GM12892 (cell line): ENCODE results near the gene FBXL7.

Experiments
- POLR2AphosphoS5 ChIP-seq: IDR thresholded peaks from 2 replicates; pipeline ENCODE4 v1.6.1; 2011; ENCODE audit warnings: low read depth, low read length, control low read depth
- TAF1 ChIP-seq: IDR thresholded peaks from 2 replicates; pipeline ENCODE4 v1.6.1; 2011; ENCODE audit warnings: low read depth, mild to moderate bottlenecking, control low read depth, low read length, borderline replicate concordance

- TF ChIP-seq POLR2AphosphoS5 (no peak), TAF1 (no peak)
Observed at GRCh38 chr5:15803280-15803679, 303.3 kb downstream of the FBXL7 start.
